GM19193 (cell line): ENCODE measurements around the gene RAD51B.

ENCODE experiments used
- POLR2A ChIP-seq: IDR thresholded peaks from 4 replicates; pipeline ENCODE4 v1.6.1; 2011; ENCODE audit not compliant: insufficient read depth, insufficient read length; ENCODE audit errors: extremely low read depth

The RAD51B gene

GRCh38 chr14:67863223-67863622, 43.6 kb downstream of the RAD51B start:
- no peak for TF ChIP-seq POLR2A

GRCh38 chr14:67875175-67876006, 55.8 kb downstream of the RAD51B start:
- TF ChIP-seq POLR2A = no peak

DNA sequence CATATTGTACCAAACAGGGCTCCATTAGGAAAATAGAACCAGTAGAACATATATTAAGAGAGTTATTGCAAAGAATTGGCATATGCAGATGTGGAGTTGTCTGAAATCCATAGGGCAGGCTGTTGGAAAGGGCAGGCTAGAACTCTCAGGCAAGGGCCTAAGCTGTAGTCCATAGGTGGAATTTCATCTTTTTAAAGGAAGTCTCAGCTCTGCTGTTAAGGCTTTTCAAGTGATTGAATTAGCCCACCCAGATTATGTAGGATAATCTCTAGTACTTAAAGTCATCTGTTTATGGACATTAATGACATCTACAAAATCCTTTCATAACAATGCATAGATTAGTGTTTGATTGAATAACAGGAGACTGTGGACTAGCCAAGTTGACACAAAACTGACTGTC, 59.4 kb downstream of the RAD51B start:
- no peak for TF ChIP-seq POLR2A

GRCh38 chr14:67881225-67881624, 61.6 kb downstream of the RAD51B start:
- no peak for TF ChIP-seq POLR2A

DNA sequence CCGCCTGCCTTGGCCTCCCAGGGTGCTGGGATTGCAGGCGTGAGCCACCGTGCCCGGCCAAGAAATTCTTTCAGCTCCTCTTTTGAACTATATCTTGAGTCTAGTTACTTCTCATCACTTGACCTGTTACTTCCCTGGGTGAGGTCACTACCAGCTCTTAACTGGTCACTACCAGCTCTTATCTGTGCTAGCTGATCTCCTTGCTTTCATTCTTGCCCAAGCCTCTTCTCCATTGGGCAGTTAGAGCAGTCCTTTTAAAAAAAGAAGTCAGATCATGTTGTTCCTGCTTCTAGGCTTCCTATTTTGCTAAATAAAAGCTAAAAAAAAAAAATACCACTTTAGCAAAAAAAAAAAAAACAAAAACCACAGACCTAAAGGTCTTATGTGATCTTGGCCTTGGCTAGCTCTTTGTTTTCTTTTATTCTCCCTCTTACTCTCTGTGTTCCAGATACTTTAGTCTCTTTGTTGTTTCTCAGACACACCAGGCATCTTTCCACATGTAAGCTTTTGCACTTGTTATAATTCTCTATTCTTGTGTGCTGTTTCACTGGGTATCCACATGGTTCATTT, 63.5 kb downstream of the RAD51B start:
- TF ChIP-seq POLR2A = no peak

DNA sequence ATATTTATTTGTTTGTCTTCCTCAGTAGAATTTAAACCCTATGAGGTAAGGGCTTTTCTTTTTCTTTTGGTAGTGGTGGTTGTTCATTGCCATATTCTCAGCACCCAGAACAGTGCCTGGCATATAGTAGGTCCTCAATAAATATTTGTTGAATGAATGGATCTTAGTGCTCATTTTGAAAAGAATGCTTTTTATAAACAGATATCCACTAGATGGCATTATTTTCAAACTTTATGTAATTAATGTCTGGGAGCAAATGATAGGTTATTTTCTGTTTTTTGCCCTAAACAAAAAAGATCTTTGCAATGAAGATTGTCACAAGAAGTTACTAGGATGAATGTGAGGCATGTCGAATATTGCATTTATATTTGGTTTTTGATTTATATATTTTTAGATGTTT, 64.1 kb downstream of the RAD51B start:
- no peak for TF ChIP-seq POLR2A

DNA sequence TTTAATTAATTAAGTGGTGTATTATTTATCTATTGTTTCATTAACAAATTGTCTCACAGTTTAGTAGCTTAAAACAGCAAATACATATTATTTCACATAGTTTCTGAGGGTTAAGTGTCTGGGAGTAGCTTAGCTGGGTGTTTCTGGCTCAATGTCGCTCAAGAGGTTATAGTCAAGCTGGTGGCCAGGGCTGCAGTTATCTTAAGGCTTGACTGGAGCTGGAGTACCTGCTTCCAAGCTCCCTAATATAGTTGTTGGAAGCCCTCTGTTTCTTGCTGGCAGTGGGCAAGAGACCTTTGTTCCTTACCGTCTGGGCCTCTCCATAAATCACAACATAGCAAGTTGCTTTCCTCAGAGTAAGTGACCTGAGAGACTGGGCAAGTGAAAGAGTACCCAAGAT, 66.6 kb downstream of the RAD51B start:
- no peak for TF ChIP-seq POLR2A

GRCh38 chr14:67887478-67887877, 67.9 kb downstream of the RAD51B start:
- no peak for TF ChIP-seq POLR2A

GRCh38 chr14:67889455-67889854, 69.9 kb downstream of the RAD51B start:
- TF ChIP-seq POLR2A = no peak

- no peak for TF ChIP-seq POLR2A
Measured at GRCh38 chr14:67892466-67893100, 73.0 kb downstream of the RAD51B start.

- TF ChIP-seq POLR2A = no peak
Measured at GRCh38 chr14:67900231-67900630, 80.7 kb downstream of the RAD51B start.

DNA sequence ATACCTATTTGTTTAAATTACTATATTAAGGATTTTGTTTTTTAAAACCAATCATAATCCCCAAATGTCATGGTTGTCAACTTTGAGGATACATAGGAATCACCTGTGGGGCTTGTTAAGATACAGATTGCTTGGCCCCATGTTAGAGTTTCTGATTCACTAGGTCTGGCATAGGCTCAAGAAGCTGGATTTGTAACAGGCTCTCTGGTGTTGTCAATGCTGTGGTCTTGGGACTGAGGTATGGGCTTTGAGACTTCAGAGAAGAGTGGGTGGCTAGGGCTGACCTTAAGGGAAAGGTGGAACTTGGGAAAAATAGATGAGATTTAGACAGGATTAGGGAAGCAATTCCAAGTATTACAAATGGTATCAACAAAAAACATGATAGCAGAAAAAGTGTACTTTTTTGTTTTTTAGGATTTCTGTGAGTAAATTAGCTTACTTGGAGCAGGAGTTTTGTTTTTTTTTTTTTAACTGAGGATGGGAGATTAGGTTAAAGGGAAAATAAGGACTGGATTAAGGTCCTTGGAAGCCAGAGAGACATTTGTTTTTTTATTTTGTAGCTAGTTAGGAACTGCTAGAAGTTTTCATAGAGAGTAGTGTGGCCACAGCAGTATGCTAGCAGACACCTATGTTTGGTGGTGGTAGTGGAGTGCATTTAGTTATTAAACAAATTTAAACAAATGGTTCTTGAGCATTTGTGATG, 88.6 kb downstream of the RAD51B start:
- TF ChIP-seq POLR2A = no peak

DNA sequence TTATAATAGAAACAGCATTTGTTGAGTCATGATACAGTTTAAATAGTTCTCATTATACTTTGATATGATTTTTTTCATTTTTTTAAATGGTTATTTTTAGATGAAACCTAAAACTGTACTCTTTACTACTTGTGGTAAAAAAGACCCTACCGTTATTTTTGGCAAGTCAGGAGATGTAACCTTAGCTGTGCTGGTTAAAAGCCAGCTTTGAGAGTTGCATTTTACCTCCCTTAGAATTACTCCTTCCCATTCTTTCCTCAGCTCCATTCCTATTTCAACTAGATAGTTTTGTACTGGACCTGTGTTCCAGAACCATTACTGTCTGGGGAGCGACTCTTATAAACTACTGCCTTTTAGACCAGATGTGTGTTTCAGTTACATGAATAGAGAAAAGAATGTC, 92.0 kb downstream of the RAD51B start:
- no peak for TF ChIP-seq POLR2A

DNA sequence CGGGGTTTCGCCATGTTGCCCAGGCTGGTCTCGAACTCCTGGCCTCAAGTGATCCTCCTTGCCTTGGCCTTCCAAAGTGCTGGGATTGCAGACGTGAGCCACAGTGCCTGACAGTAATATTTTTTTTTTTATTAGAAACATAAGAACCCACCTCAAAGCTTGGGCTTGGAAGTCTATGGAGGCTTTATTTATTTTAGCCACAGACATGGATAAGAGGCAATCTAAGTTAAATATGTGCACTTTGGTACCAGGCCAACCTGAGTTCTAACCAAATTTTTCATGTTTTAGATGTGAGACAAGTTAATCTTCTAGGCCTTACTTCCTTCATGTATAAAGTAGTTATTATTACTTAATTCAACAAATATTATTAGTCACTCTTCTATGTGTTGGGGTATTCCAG, 96.9 kb downstream of the RAD51B start:
- no peak for TF ChIP-seq POLR2A

DNA sequence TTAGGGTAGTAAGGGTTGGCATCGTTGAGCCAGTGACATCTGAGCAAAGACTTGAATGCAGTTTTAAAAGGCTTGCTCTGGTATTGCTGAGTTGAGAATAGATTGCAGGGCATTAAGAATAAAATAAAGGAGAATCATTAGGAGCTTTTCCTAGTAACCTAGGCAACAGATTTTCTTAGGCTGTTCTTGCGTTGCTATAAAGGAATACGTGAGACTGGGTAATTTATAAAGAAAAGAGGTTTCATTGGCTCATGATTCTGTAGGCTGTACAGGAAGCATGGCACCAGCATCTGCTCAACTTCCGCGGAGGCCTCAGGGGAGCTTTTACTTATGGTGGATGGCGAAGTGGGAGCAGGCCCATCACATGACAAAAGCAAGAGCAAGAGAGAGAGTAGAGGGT, 97.4 kb downstream of the RAD51B start:
- no peak for TF ChIP-seq POLR2A
